Psoas muscle (tissue), 8 donors: ENCODE measurements around the gene SMAD7. TPM values are rescaled to one million over a fixed set of nuclear protein-coding genes. Genes with fewer than 3 reads are reported as not detected.
A peak's percentile ranks its signal among the peaks of the same experiment; 100 is the strongest.

Experiments used
- ATAC-seq, 4 donors: fragments of 200-7000 bp; cut with Tn5 transposase; one replicate each; pipeline ENCODE4 v1.9.1; 2020; ENCODE audit warnings: moderate library complexity in 3 of 4, mild to moderate bottlenecking in 2 of 4
- DNase-seq, 2 donors: peaks; one replicate each; pipeline ENCODE4 v3.0.0-alpha.2; 2020
- H3K27ac ChIP-seq: fragments of 200-600 bp; one replicate; pipeline ENCODE4 v1.8.0; 2022
- H3K27me3 ChIP-seq, 3 donors: fragments of 200-600 bp in 1 of 3; one replicate each; pipeline versions ENCODE4 v1.6.1 to v1.8.0; 2013 to 2022; ENCODE audit warnings: low read length in 2 of 3, mild to moderate bottlenecking in 2 of 3, moderate library complexity in 1 of 3; ENCODE audit not compliant: insufficient read depth in 3 of 3
- H3K36me3 ChIP-seq, 2 donors: fragments of 200-600 bp in 1 of 2; one replicate each; pipeline versions ENCODE4 v1.6.1 to v1.8.0; 2013 to 2022; ENCODE audit warnings: low read depth in 1 of 2, mild to moderate bottlenecking in 1 of 2, moderate library complexity in 1 of 2; ENCODE audit not compliant: insufficient read depth in 1 of 2
- H3K4me1 ChIP-seq: fragments of 200-600 bp; one replicate; pipeline ENCODE4 v1.8.0; 2022
- H3K4me3 ChIP-seq: fragments of 200-600 bp; one replicate; pipeline ENCODE4 v1.8.0; 2022; ENCODE audit warnings: mild to moderate bottlenecking
- H3K9me3 ChIP-seq: fragments of 200-600 bp; one replicate; pipeline ENCODE4 v1.8.0; 2022
- WGBS, 3 donors: extraction: QIAGEN DNeasy Blood & Tissue Kit; methylation state at CpG; one replicate each; pipeline versions ENCODE4 v1.1.6 to v1.1.7; 2013; 5-methylcytosine and 5-hydroxymethylcytosine counted together
- intact Hi-C, 2 donors: fragments of 100-400 bp; cut with DNase I; formaldehyde crosslinking; loops; one replicate each; pipeline versions ENCODE4 v1.11.0 to v1.14.2; 2022
- long read RNA-seq, 2 donors: library from polyadenylated mRNA; unstranded; transcript quantifications; one replicate each; pipeline ENCODE4 v2.0.0, GENCODE V29; 2021
- polyA plus RNA-seq, 3 donors: library from polyadenylated mRNA; stranded (reverse); fragments of 200-250 nt; gene quantifications; one replicate each; pipeline ENCODE4 v1.2.3, GENCODE V29; 2013
- total RNA-seq, 4 donors: library from RNA; stranded (reverse); fragmentation: NEBNext Ultra II Directional in 2 of 4; extraction: Animal tissue kit (Norgen Biotek cat#: 25700) in 2 of 4; gene quantifications; one replicate each; pipeline versions ENCODE4 v1.2.1 to v1.2.4, GENCODE V29; 2021 to 2023
- TF ChIP-seq, protein P1 (sequence below): fragments of 200-600 bp; IDR thresholded peaks from one replicate; pipeline ENCODE4 v1.8.0; 2022; ENCODE audit warnings: antibody characterized with exemption
- donor health status: healthy with polysubstance abuse.
- donor health status: DM: no; HTN: no; CAD: no; lungs with moderate emphysema.
- donor health status: Bipolar disorder and iron deficiency.
- donor health status: healthy.
- donor health status: DM: yes; HTN: yes; CAD: no.
- donor health status: DM: no; HTN: no; CAD: no.
- donor health status: DM: no; HTN: no; CAD: no.
- donor health status: DM: yes; HTN: yes; CAD: no.

Gene SMAD7
- total RNA-seq (10 to 100 TPM in 2 of 4 donors, 1 to 10 TPM in 2; 8.4 to 14.7 (median 10.4) TPM), polyA plus RNA-seq (1 to 10 TPM; 5.4 to 6.1 (median 5.8) TPM)
- long read RNA-seq, donor 1, full-length matches to known transcripts = 8 of 9 reads
- long read RNA-seq, donor 1, partial matches to known transcripts = 0 of 9 reads
- long read RNA-seq, donor 1, other reads (novel, unspliced or antisense) = 1 of 9 reads
- long read RNA-seq, donor 2, full-length matches to known transcripts = 18 of 20 reads
- long read RNA-seq, donor 2, partial matches to known transcripts = 0 of 20 reads
- long read RNA-seq, donor 2, other reads (novel, unspliced or antisense) = 2 of 20 reads

- TF ChIP-seq, protein P1, sequence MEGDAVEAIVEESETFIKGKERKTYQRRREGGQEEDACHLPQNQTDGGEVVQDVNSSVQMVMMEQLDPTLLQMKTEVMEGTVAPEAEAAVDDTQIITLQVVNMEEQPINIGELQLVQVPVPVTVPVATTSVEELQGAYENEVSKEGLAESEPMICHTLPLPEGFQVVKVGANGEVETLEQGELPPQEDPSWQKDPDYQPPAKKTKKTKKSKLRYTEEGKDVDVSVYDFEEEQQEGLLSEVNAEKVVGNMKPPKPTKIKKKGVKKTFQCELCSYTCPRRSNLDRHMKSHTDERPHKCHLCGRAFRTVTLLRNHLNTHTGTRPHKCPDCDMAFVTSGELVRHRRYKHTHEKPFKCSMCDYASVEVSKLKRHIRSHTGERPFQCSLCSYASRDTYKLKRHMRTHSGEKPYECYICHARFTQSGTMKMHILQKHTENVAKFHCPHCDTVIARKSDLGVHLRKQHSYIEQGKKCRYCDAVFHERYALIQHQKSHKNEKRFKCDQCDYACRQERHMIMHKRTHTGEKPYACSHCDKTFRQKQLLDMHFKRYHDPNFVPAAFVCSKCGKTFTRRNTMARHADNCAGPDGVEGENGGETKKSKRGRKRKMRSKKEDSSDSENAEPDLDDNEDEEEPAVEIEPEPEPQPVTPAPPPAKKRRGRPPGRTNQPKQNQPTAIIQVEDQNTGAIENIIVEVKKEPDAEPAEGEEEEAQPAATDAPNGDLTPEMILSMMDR = no peak
Measured at GRCh38 chr18:48950536-48951447, at the start of gene SMAD7. TSS of gene SMAD7 (minus strand) at chr18:48950965. CDS start at chr18:48950424, 541 bp downstream.

DNA sequence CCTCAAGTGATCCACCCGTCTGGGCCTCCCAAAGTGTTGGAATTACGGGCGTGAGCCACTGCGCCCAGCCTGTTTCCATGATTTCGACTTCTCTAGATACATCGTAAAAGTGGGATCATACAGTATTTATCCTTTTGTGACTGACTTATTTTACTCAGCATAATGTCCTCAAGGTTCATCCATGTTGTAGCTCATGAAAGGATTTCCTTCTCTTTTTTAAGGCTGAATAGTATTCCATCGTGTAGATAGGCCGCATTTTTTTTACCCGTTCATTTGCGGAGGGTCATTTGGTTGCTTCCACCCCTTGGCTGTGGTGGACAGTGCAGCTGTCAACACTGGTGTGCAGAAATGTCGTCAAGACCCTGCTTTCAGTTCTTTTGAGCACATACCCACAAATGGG is 48.8 kb upstream of the SMAD7 start:
- no peak for ATAC-seq

More at GRCh38 chr18:48950536-48951447, at the start of gene SMAD7:
- H3K4me1 ChIP-seq = peaks cover 42% of the 10 kb centered on the region
- no peaks in the 10 kb centered on the region for H3K9me3 ChIP-seq
- 0 to 1% (median 0%) methylated on average over 33 to 71 of the region's 71 CpGs for WGBS, 3 donors
- H3K36me3 ChIP-seq = no peaks in the 10 kb centered on the region
- DNase-seq (peak in 1 of 2 donors; percentile 56), ATAC-seq (no peak)
- peak within 1 kb of the TSS; percentile 79 for H3K4me3 ChIP-seq
- intact Hi-C loops = loop anchor here in 1 of 2 donors (10.0 kb wide), 1 partner anchor 276 kb away; no protein-coding TSS in a partner anchor
- H3K27ac ChIP-seq = peak within 1 kb of the TSS; percentile 99
- no peaks in the 10 kb centered on the region for H3K27me3 ChIP-seq

DNA sequence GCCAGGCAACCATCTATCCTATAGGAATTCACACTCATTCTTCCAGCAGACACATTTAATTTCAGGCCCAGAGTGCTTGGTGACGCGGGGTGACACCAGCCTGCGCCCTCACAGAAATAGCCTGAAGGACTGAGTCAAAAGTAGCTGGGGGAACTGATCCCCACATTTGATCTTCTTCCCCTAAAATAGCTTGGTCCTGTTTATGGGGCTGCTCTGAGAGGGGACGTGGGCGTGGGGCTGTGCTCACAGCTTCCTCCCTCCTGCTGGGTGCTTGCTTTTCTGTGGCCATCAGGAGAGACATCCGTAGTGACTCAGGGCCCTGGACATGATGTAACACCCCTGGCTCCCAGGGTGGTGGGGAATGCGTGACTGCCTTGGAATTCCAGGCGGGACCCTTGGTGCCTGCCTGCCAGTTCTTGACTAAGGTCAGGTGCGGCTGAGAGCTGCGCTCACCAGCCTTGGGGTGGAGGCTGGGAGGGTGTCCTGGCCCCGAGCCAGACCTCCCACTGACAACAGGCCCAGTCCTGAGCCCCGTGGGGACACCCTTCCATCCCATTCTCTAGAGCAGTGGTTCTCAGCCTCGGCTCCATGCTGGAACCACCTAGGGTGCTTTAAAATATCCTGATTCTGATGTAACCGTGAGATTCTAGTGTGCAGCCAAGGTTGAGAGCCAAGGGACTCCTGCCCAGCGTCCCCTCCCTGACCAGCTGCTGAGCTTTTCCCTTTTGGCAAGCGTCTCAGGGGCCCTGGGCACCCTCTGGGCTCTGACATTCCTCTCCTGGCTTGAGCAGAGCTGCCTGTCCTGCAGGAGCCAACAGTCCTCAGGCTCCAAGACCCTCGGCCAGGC is 47.4 kb upstream of the SMAD7 start:
- WGBS, 3 donors = 30 to 41% (median 35%) methylated on average over 16 to 17 of the region's 17 CpGs
- Histone ChIP-seq H3K27me3 (no peaks in the 10 kb centered on the region), H3K4me1 (peaks cover 23% of the 10 kb centered on the region), H3K27ac (peak overlapping the region; percentile 66), H3K36me3 (no peaks in the 10 kb centered on the region), H3K4me3 (no peak overlapping the region), H3K9me3 (no peaks in the 10 kb centered on the region)
- TF ChIP-seq, protein P1 = no peak
- intact Hi-C loops = no loop called here
- DNase-seq (peak; percentile 86), ATAC-seq (peak; percentile 79 to 92 (median 92))

More for the DNA sequence above, 48.8 kb upstream of the SMAD7 start:
- H3K4me3 ChIP-seq = no peak overlapping the region
- 87 to 92% (median 87%) methylated on average over 11 of the region's 11 CpGs for WGBS, 3 donors
- TF ChIP-seq, protein P1 = no peak
- DNase-seq = peak in 1 of 2 donors; percentile 2
- H3K9me3 ChIP-seq = no peaks in the 10 kb centered on the region
- intact Hi-C loops = no loop called here
- no peaks in the 10 kb centered on the region for H3K27me3 ChIP-seq
- peaks cover 16% of the 10 kb centered on the region for H3K4me1 ChIP-seq
- H3K27ac ChIP-seq = no peak overlapping the region
- no peaks in the 10 kb centered on the region for H3K36me3 ChIP-seq

GRCh38 chr18:48997681-48997984 is 46.9 kb upstream of the SMAD7 start:
- Histone ChIP-seq H3K9me3 (no peaks in the 10 kb centered on the region), H3K27ac (peak overlapping the region; percentile 66), H3K36me3 (no peaks in the 10 kb centered on the region), H3K4me3 (no peak overlapping the region), H3K27me3 (no peaks in the 10 kb centered on the region), H3K4me1 (peaks cover 23% of the 10 kb centered on the region)
- DNase-seq (no peak), ATAC-seq (no peak)
- TF ChIP-seq, protein P1 = no peak
- intact Hi-C loops = no loop called here
- WGBS, 3 donors = 78 to 90% (median 79%) methylated on average over 6 of the region's 6 CpGs
